GM23338 (cell line): ENCODE results near the gene NCL.

Experiments
- CREB1 ChIP-seq: fragments of 250-450 bp; sonication (Bioruptor Pico); IDR thresholded peaks from 2 replicates; pipeline ENCODE4 v1.5.0; 2020; ENCODE audit warnings: low read depth, mild to moderate bottlenecking, moderate library complexity
- EZH2 ChIP-seq: fragments of 200-600 bp; sonication (generic); IDR thresholded peaks from one replicate; pipeline ENCODE4 v1.8.0; 2017; ENCODE audit warnings: antibody characterized with exemption, mild to moderate bottlenecking, low read depth; ENCODE audit not compliant: unreplicated experiment
- EZH2phosphoT487 ChIP-seq: fragments of 200-600 bp; sonication (generic); IDR thresholded peaks from one replicate; pipeline ENCODE4 v1.8.1; 2018; ENCODE audit warnings: antibody characterized with exemption; ENCODE audit not compliant: unreplicated experiment
- JUNB ChIP-seq: IDR thresholded peaks from one replicate; pipeline ENCODE4 v1.6.1; 2016; ENCODE audit warnings: antibody characterized with exemption; ENCODE audit not compliant: unreplicated experiment
- NANOG ChIP-seq: IDR thresholded peaks from 2 replicates; pipeline ENCODE4 v1.6.1; 2016; ENCODE audit warnings: antibody characterized with exemption, borderline replicate concordance
- POLR2AphosphoS5 ChIP-seq: IDR thresholded peaks from 2 replicates; pipeline ENCODE4 v1.6.1; 2016; ENCODE audit warnings: antibody characterized with exemption, low read depth
- STAT1 ChIP-seq: IDR thresholded peaks from one replicate; pipeline ENCODE4 v1.6.1; 2016; ENCODE audit warnings: antibody characterized with exemption; ENCODE audit not compliant: unreplicated experiment
- ZNF114 ChIP-seq: fragments of 250-450 bp; sonication (Bioruptor Pico); IDR thresholded peaks from 2 replicates; pipeline ENCODE4 v1.5.0; 2020; ENCODE audit warnings: mild to moderate bottlenecking, moderate library complexity
- ZNF331 ChIP-seq: fragments of 250-450 bp; sonication (Bioruptor Pico); IDR thresholded peaks from 2 replicates; pipeline ENCODE4 v1.5.0; 2020; ENCODE audit warnings: low read depth, mild to moderate bottlenecking, moderate library complexity
- TF ChIP-seq, protein P1 (sequence below), 2 experiments: fragments of 200-600 bp in 1 of 2; sonication (generic) in 1 of 2; conservative IDR thresholded peaks; 2 replicates each; pipeline versions ENCODE4 v1.5.1 to v1.6.1; 2016 to 2017; ENCODE audit warnings: antibody characterized with exemption in 2 of 2, low read depth in 2 of 2, mild to moderate bottlenecking in 2 of 2, moderate library complexity in 1 of 2
- TF ChIP-seq, protein P2 (sequence below): IDR thresholded peaks from 2 replicates; pipeline ENCODE4 v1.6.1; 2016; ENCODE audit warnings: antibody characterized with exemption
- TF ChIP-seq, protein P3 (sequence below): IDR thresholded peaks from one replicate; pipeline ENCODE4 v1.6.1; 2018; ENCODE audit warnings: antibody characterized with exemption; ENCODE audit not compliant: unreplicated experiment

DNA sequence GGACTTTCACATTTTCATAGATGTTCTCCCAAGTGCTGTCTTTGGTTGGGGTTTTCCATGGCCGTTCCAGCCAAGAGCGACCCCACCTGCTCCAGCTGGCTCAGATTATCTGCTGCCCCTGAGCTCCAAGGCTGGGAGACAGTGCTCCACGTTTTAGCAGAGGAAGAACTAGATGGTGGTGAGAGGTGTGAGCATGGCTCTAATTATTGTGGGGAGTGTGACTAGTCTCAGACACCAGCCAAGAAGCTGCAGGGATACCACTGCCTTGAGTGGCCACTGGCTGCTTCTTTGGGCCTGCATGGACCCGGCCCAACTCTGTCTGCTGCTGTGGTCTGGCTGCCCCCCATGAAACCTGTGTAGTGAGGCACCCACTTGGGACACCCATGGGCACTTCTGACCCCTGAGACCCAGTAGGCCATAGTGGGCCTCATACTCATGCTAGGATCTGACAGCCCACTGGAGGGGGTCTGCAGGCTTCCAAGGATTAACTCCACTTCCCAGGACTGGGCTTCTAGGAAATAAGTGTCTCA, 2.8 kb upstream of the NCL start:
- TF ChIP-seq EZH2: no peak
- TF ChIP-seq, protein P1, sequence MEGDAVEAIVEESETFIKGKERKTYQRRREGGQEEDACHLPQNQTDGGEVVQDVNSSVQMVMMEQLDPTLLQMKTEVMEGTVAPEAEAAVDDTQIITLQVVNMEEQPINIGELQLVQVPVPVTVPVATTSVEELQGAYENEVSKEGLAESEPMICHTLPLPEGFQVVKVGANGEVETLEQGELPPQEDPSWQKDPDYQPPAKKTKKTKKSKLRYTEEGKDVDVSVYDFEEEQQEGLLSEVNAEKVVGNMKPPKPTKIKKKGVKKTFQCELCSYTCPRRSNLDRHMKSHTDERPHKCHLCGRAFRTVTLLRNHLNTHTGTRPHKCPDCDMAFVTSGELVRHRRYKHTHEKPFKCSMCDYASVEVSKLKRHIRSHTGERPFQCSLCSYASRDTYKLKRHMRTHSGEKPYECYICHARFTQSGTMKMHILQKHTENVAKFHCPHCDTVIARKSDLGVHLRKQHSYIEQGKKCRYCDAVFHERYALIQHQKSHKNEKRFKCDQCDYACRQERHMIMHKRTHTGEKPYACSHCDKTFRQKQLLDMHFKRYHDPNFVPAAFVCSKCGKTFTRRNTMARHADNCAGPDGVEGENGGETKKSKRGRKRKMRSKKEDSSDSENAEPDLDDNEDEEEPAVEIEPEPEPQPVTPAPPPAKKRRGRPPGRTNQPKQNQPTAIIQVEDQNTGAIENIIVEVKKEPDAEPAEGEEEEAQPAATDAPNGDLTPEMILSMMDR (conservative IDR thresholded peaks at IDR 0.05; ENCODE audit: low read depth in 2 of 2): no peak
- TF ChIP-seq CREB1: no peak
- no peak for TF ChIP-seq EZH2phosphoT487
- TF ChIP-seq POLR2AphosphoS5: no peak
- no peak for TF ChIP-seq JUNB
- TF ChIP-seq, protein P2, sequence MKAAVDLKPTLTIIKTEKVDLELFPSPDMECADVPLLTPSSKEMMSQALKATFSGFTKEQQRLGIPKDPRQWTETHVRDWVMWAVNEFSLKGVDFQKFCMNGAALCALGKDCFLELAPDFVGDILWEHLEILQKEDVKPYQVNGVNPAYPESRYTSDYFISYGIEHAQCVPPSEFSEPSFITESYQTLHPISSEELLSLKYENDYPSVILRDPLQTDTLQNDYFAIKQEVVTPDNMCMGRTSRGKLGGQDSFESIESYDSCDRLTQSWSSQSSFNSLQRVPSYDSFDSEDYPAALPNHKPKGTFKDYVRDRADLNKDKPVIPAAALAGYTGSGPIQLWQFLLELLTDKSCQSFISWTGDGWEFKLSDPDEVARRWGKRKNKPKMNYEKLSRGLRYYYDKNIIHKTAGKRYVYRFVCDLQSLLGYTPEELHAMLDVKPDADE: no peak
- TF ChIP-seq ZNF114 (CRISPR knock-in tag): no peak
- TF ChIP-seq, protein P3, sequence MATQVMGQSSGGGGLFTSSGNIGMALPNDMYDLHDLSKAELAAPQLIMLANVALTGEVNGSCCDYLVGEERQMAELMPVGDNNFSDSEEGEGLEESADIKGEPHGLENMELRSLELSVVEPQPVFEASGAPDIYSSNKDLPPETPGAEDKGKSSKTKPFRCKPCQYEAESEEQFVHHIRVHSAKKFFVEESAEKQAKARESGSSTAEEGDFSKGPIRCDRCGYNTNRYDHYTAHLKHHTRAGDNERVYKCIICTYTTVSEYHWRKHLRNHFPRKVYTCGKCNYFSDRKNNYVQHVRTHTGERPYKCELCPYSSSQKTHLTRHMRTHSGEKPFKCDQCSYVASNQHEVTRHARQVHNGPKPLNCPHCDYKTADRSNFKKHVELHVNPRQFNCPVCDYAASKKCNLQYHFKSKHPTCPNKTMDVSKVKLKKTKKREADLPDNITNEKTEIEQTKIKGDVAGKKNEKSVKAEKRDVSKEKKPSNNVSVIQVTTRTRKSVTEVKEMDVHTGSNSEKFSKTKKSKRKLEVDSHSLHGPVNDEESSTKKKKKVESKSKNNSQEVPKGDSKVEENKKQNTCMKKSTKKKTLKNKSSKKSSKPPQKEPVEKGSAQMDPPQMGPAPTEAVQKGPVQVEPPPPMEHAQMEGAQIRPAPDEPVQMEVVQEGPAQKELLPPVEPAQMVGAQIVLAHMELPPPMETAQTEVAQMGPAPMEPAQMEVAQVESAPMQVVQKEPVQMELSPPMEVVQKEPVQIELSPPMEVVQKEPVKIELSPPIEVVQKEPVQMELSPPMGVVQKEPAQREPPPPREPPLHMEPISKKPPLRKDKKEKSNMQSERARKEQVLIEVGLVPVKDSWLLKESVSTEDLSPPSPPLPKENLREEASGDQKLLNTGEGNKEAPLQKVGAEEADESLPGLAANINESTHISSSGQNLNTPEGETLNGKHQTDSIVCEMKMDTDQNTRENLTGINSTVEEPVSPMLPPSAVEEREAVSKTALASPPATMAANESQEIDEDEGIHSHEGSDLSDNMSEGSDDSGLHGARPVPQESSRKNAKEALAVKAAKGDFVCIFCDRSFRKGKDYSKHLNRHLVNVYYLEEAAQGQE: no peak
- no peak for TF ChIP-seq NANOG
- no peak for TF ChIP-seq STAT1
- no peak for TF ChIP-seq ZNF331 (CRISPR knock-in tag)
